Urinary bladder (tissue), 4 donors: ENCODE results near the gene SWT1. TPM values are rescaled to one million over a fixed set of nuclear protein-coding genes. Genes with fewer than 3 reads are reported as not detected.

ENCODE experiments used
- DNase-seq: peaks from one replicate; pipeline ENCODE4 v3.0.0-alpha.2; 2015; ENCODE audit errors: extremely low spot score
- H3K27ac ChIP-seq: one replicate; pipeline ENCODE4 v1.5.1; 2013; ENCODE audit warnings: low read depth, mild to moderate bottlenecking, moderate library complexity
- H3K36me3 ChIP-seq: one replicate; pipeline ENCODE4 v1.6.1; 2013; ENCODE audit warnings: mild to moderate bottlenecking, moderate library complexity; ENCODE audit not compliant: insufficient read depth
- H3K4me1 ChIP-seq: one replicate; pipeline ENCODE4 v1.6.1; 2013; ENCODE audit warnings: mild to moderate bottlenecking, moderate library complexity; ENCODE audit not compliant: insufficient read depth
- H3K4me3 ChIP-seq: one replicate; pipeline ENCODE4 v1.5.1; 2013; ENCODE audit warnings: low read depth, low read length
- WGBS: extraction: QIAGEN DNeasy Blood & Tissue Kit; methylation state at CpG from one replicate; pipeline ENCODE4 v1.1.7; 2013; 5-methylcytosine and 5-hydroxymethylcytosine counted together
- polyA plus RNA-seq: library from polyadenylated mRNA; stranded (reverse); fragments of 200-250 nt; gene quantifications from one replicate; pipeline ENCODE4 v1.2.3, GENCODE V29; 2013
- small RNA-seq: library from RNA; depleted of rRNA; stranded (forward); fragments of <200 nt; gene quantifications from one replicate; pipeline ENCODE3, GENCODE V24; 2014
- total RNA-seq: library from RNA; depleted of rRNA; stranded (reverse); fragments of >200 nt; gene quantifications from one replicate; pipeline ENCODE4 v1.2.3, GENCODE V29; 2014
- donor health status: healthy with polysubstance abuse.
- donor health status: healthy.

Gene SWT1
- total and polyA plus RNA-seq, 2 donors, result 3.9 to 24.6 TPM

DNA sequence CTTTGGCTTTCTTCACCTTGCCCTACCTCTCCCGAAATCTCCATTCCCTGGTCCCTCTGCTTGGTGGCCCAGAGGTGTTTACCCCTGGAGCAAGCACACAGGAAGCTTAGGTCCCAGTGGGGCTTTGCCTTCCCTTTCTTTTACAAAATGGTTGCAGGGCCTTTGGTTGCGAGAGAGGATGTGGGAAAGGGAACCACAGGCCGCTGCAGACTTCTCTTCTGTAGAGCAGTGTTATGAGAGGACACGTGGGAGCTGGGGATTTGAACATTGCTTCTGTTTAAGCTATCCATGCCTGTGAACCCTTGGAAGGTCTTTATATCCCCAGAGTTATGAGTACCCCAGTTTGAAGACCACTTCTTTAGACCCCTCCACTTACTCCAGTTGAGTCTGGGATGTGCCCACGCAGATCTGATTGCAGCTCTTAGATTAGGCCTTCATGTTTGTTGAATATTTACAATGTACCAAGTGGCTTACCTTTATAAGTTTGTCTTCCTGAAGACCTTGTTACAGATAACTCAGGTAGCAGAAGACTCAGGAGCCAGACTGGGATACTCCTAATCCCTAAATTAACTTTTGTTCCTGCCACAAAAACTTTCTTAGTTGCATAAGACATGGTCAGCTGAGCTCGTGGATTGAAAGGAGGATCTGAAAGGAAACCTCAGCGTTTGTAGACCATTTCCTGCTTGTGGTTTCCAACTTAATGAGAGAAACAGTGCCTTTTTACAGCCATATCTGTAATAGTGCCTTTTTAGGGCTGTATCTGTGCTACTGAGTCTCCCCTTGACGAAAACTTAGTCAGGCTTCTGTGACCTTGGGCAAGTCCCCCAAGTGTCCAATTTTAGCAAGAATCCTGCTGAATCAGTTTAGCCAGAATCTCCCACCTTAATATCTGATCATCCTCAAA, 182.0 kb downstream of the SWT1 start:
- no peak overlapping the region for H3K4me3 ChIP-seq
- 84% methylated on average over 8 of the region's 8 CpGs for WGBS
- H3K27ac ChIP-seq, result no peak overlapping the region
- H3K4me1 ChIP-seq, result no peaks in the 10 kb centered on the region
- H3K36me3 ChIP-seq, result no peaks in the 10 kb centered on the region
- no peak for DNase-seq

- no peak overlapping the region for H3K27ac ChIP-seq
- H3K4me3 ChIP-seq, result no peak overlapping the region
- no peak for DNase-seq
- no peaks in the 10 kb centered on the region for H3K36me3 ChIP-seq
- H3K4me1 ChIP-seq, result no peaks in the 10 kb centered on the region
Measured at GRCh38 chr1:185341196-185341781, 184.3 kb downstream of the SWT1 start.

Small RNAs within 50 kb of the gene (small RNA-seq; reads per million reads assigned to genes)
- not detected for gene RF00019

Other genes with a start within 250 kb of the SWT1 start
- gene NIBAN1, start 182.7 kb upstream of the SWT1 start, total RNA-seq, result 148 TPM
- gene NIBAN1, start 182.7 kb upstream of the SWT1 start, polyA plus RNA-seq, result 203 TPM
- 51.1 TPM for gene RNF2, start 111.6 kb upstream of the SWT1 start, total RNA-seq
- 9.5 TPM for gene RNF2, start 111.6 kb upstream of the SWT1 start, polyA plus RNA-seq
- 33.1 TPM for gene TRMT1L, start 214 bp upstream of the SWT1 start, total RNA-seq
- 14.1 TPM for gene TRMT1L, start 214 bp upstream of the SWT1 start, polyA plus RNA-seq
- gene IVNS1ABP, start 160.1 kb downstream of the SWT1 start, total RNA-seq, result 121 TPM
- gene IVNS1ABP, start 160.1 kb downstream of the SWT1 start, polyA plus RNA-seq, result 29.3 TPM